Caco-2 (cell line): ENCODE data around the gene SLC43A2. TPM values are rescaled to one million over a fixed set of nuclear protein-coding genes. Genes with fewer than 3 reads are reported as not detected.

ENCODE experiments used
- BruUV-seq: library from RNA; stranded (reverse); fragments of 400-500 nt; replicated peaks from 2 replicates; lab custom pipeline; 2021; lab: Mats Ljungman, UMichigan
- CTCF ChIA-PET: fragments of 300-600 bp; sonication (Branson Sonifier 250); formaldehyde crosslinking; loops from one replicate; lab custom pipeline; 2022; ENCODE audit warnings: antibody characterized with exemption; lab: Charles Lee
- POLR2A ChIA-PET: fragments of 300-600 bp; sonication (Branson Sonifier 250); formaldehyde crosslinking; loops from one replicate; lab custom pipeline; 2022; ENCODE audit warnings: antibody characterized with exemption; lab: Charles Lee
- DNase-seq, 2 experiments: peaks; one replicate each; pipeline versions ENCODE4 v3.0.0 to v3.0.0-alpha.2; 2020 to 2022
- H3K27me3 ChIP-seq: replicated peaks from 2 replicates; pipeline ENCODE4 v1.6.0; 2011; ENCODE audit warnings: low read length; ENCODE audit not compliant: control insufficient read depth, insufficient read depth
- H3K36me3 ChIP-seq: 2 replicates; pipeline ENCODE4 v1.5.1; 2011; ENCODE audit warnings: low read length; ENCODE audit not compliant: control insufficient read depth, insufficient read depth
- H3K4me1 ChIP-seq: fragments of 250-450 bp; sonication (Bioruptor Pico); 2 replicates; pipeline ENCODE4 v1.5.1; 2020; ENCODE audit warnings: mild to moderate bottlenecking
- H3K4me3 ChIP-seq: 2 replicates; pipeline ENCODE4 v1.5.1; 2011; ENCODE audit warnings: low read depth, mild to moderate bottlenecking, control low read depth, low read length
- H3K9me3 ChIP-seq: fragments of 250-450 bp; sonication (Bioruptor Pico); 2 replicates; pipeline ENCODE4 v1.5.1; 2020; ENCODE audit warnings: mild to moderate bottlenecking, moderate library complexity
- H3K27ac Mint-ChIP-seq: one replicate; pipeline ENCODE4 v1.8.0; 2022; ENCODE audit warnings: mixed read lengths; ENCODE audit not compliant: unreplicated experiment
- H3K27me3 Mint-ChIP-seq: one replicate; pipeline ENCODE4 v1.8.0; 2022; ENCODE audit warnings: mixed read lengths; ENCODE audit not compliant: insufficient read depth, unreplicated experiment
- H3K36me3 Mint-ChIP-seq: one replicate; pipeline ENCODE4 v1.8.0; 2022; ENCODE audit warnings: mild to moderate bottlenecking, mixed read lengths; ENCODE audit not compliant: insufficient read depth, unreplicated experiment
- H3K4me1 Mint-ChIP-seq: one replicate; pipeline ENCODE4 v1.8.0; 2022; ENCODE audit warnings: low read depth, mixed read lengths; ENCODE audit not compliant: unreplicated experiment
- H3K4me3 Mint-ChIP-seq: one replicate; pipeline ENCODE4 v1.8.0; 2022; ENCODE audit warnings: mild to moderate bottlenecking, moderate library complexity, mixed read lengths; ENCODE audit not compliant: unreplicated experiment
- H3K9me3 Mint-ChIP-seq: one replicate; pipeline ENCODE4 v1.8.0; 2022; ENCODE audit warnings: mixed read lengths; ENCODE audit not compliant: unreplicated experiment
- CTCF ChIP-seq, 2 experiments: fragments of 200-600 bp in 1 of 2; IDR thresholded peaks; 1 replicate in 1 of 2; 2 replicates in 1 of 2; pipeline versions ENCODE4 v1.5.1 to v1.8.0; 2011 to 2022; ENCODE audit warnings: antibody characterized with exemption in 1 of 2, control low read depth in 1 of 2, inconsistent platforms in 1 of 2, low read depth in 1 of 2, low read length in 1 of 2, mild to moderate bottlenecking in 1 of 2, moderate library complexity in 1 of 2; ENCODE audit not compliant: insufficient read depth in 1 of 2, severe bottlenecking in 1 of 2, unreplicated experiment in 1 of 2
- intact Hi-C: fragments of 100-400 bp; cut with micrococcal nuclease; formaldehyde crosslinking; loops from one replicate; pipeline ENCODE4 v1.10.0; 2022; ENCODE audit not compliant: unreplicated experiment
- total RNA-seq: library from RNA; stranded (reverse); gene quantifications from 2 replicates; pipeline ENCODE4 v1.2.3, GENCODE V29; 2022

SLC43A2 gene
- total RNA-seq, 1 experiment from 2014 or later, result 33.9 TPM

- intact Hi-C loops, result no loop called here
- Mint-ChIP-seq H3K4me1 (peaks cover 7% of the 10 kb centered on the region), H3K36me3 (peaks cover 86% of the 10 kb centered on the region), H3K27me3 (no peaks in the 10 kb centered on the region), H3K4me3 (no peak overlapping the region), H3K27ac (no peak overlapping the region), H3K9me3 (no peaks in the 10 kb centered on the region)
- H3K4me3 ChIP-seq, result no peak overlapping the region
- H3K36me3 ChIP-seq, result peaks cover 2% of the 10 kb centered on the region; the same call in 1 of the 2 replicates
- no TSS peak for BruUV-seq
- DNase-seq, result no peak
- no peaks in the 10 kb centered on the region for H3K9me3 ChIP-seq
- CTCF ChIA-PET, result no interaction called here
- no peaks in the 10 kb centered on the region for H3K27me3 ChIP-seq
- POLR2A ChIA-PET, result no interaction called here
- no peak for TF ChIP-seq CTCF (IDR thresholded peaks at IDR 0.05; ENCODE audit: insufficient read depth in 1 of 2, low read depth in 1 of 2, low read length in 1 of 2, severe bottlenecking in 1 of 2, unreplicated experiment in 1 of 2)
- H3K4me1 ChIP-seq, result no peaks in the 10 kb centered on the region
Measured at GRCh38 chr17:1548032-1548431, 80.6 kb downstream of the SLC43A2 start.

- H3K27me3 ChIP-seq, result no peaks in the 10 kb centered on the region
- no peak for DNase-seq
- Mint-ChIP-seq H3K4me3 (no peak overlapping the region), H3K27me3 (no peaks in the 10 kb centered on the region), H3K9me3 (no peaks in the 10 kb centered on the region), H3K4me1 (peaks cover 7% of the 10 kb centered on the region), H3K36me3 (peaks cover 91% of the 10 kb centered on the region), H3K27ac (no peak overlapping the region)
- CTCF ChIA-PET, result interaction anchor here (0.6 kb wide), 1 partner anchor 254 kb away, joined by 3 read pairs; no protein-coding TSS in a partner anchor
- H3K4me3 ChIP-seq, result no peak overlapping the region
- TF ChIP-seq CTCF (IDR thresholded peaks at IDR 0.05; ENCODE audit: insufficient read depth in 1 of 2, low read depth in 1 of 2, low read length in 1 of 2, severe bottlenecking in 1 of 2, unreplicated experiment in 1 of 2), result no peak
- H3K4me1 ChIP-seq, result no peaks in the 10 kb centered on the region
- H3K36me3 ChIP-seq, result peaks cover 2% of the 10 kb centered on the region; the same call in 1 of the 2 replicates
- no peaks in the 10 kb centered on the region for H3K9me3 ChIP-seq
- POLR2A ChIA-PET, result no interaction called here
- no TSS peak for BruUV-seq
- intact Hi-C loops, result no loop called here
Measured at GRCh38 chr17:1546292-1546922, 82.2 kb downstream of the SLC43A2 start.

- no peaks in the 10 kb centered on the region for H3K4me1 ChIP-seq
- intact Hi-C loops, result no loop called here
- peaks cover 1% of the 10 kb centered on the region for H3K4me1 Mint-ChIP-seq
- H3K36me3 Mint-ChIP-seq, result peaks cover 91% of the 10 kb centered on the region
- peaks cover 2% of the 10 kb centered on the region; the same call in 1 of the 2 replicates for H3K36me3 ChIP-seq
- H3K9me3 ChIP-seq, result no peaks in the 10 kb centered on the region
- no peak for DNase-seq
- POLR2A ChIA-PET, result no interaction called here
- H3K27me3 Mint-ChIP-seq, result no peaks in the 10 kb centered on the region
- CTCF ChIA-PET, result interaction anchor here (0.6 kb wide), 1 partner anchor 254 kb away, joined by 3 read pairs; no protein-coding TSS in a partner anchor
- H3K4me3 Mint-ChIP-seq, result no peak overlapping the region
- H3K4me3 ChIP-seq, result no peak overlapping the region
- H3K27me3 ChIP-seq, result no peaks in the 10 kb centered on the region
- no peak for TF ChIP-seq CTCF (IDR thresholded peaks at IDR 0.05; ENCODE audit: insufficient read depth in 1 of 2, low read depth in 1 of 2, low read length in 1 of 2, severe bottlenecking in 1 of 2, unreplicated experiment in 1 of 2)
- no peak overlapping the region for H3K27ac Mint-ChIP-seq
- H3K9me3 Mint-ChIP-seq, result no peaks in the 10 kb centered on the region
- BruUV-seq, result no TSS peak
Measured at GRCh38 chr17:1545618-1546017, 83.0 kb downstream of the SLC43A2 start.
